Measurements from ENCODE around the gene ZNG1F.
"Not testable (repeated sequence)": the region's sequence is repeated elsewhere in the genome, so short reads cannot be mapped to it uniquely, and the experiment has no call there.

DNA sequence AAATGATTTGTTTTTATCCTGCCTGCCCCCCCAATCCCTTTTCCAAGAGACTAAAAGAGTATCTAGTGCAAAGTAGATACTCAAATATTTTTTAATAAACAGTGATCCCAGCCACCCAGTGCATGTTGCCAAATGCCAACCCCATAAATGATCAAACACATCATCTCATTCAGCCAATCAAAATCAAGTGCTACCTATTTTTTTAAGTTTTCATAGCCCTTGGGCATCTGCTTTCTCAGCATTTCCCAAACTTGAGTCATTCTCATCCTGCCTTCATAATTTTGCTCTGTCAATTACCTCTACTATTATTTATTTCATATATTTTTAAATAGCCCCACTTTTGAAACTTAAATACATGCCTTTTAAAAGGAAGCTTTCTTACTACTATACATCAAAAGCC, 98.2 kb downstream of the ZNG1F start:
- not testable (repeated sequence) for TF ChIP-seq TCF7L2 (IDR thresholded peaks at IDR 0.05; ENCODE audit: low read depth, low read length); MCM7 (IDR thresholded peaks at IDR 0.05)

Measured in K562 (cell line).